Cardiac septum (tissue), 1 donor: ENCODE measurements around the gene CBR1. TPM values are rescaled to one million over a fixed set of nuclear protein-coding genes. Genes with fewer than 3 reads are reported as not detected.

Experiments used
- DNase-seq: peaks from one replicate; pipeline ENCODE4 v3.0.0-alpha.2; 2020; ENCODE audit warnings: low spot score
- intact Hi-C: fragments of 100-400 bp; cut with DNase I; formaldehyde crosslinking; loops from one replicate; pipeline ENCODE4 v1.14.0; 2022
- long read RNA-seq: library from polyadenylated mRNA; unstranded; transcript quantifications from one replicate; pipeline ENCODE4 v2.0.0, GENCODE V29; 2021
- total RNA-seq: library from RNA; stranded (reverse); fragmentation: NEBNext Ultra II Directional; extraction: Animal tissue kit (Norgen Biotek cat#: 25700); gene quantifications from one replicate; pipeline ENCODE4 v1.2.1, GENCODE V29; 2021
- donor health status: DM: no; HTN: no; CAD: no.

CBR1 gene
- 24.1 TPM for total RNA-seq
- long read RNA-seq, transcript CBR1-201 (3 exons, 1,293 nt) = major isoform, 69 of 79 reads
- long read RNA-seq, partial matches to known transcripts = 0 of 79 reads
- long read RNA-seq, other reads (novel, unspliced or antisense) = 5 of 79 reads

DNA sequence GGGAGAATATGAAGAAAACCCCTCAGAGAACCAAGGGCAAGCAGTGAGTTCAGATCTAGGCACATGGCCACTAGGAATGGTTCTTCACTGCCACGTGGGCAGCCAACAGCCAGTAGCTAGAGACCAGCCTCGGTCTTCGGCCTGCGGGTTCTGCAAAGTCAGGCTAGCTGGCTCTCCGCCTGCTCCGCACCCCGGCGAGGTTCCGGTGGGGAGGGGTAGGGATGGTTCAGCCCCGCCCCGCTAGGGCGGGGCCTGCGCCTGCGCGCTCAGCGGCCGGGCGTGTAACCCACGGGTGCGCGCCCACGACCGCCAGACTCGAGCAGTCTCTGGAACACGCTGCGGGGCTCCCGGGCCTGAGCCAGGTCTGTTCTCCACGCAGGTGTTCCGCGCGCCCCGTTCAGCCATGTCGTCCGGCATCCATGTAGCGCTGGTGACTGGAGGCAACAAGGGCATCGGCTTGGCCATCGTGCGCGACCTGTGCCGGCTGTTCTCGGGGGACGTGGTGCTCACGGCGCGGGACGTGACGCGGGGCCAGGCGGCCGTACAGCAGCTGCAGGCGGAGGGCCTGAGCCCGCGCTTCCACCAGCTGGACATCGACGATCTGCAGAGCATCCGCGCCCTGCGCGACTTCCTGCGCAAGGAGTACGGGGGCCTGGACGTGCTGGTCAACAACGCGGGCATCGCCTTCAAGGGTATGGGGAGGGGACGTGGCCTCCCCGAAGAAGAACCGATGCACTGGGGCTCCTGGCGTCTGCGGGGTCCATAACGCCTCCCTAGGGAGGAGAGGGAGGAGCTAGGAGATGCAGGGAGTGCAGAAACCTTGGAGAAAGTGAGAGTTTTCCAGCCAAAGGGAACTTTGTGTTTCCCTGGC is at the start of gene CBR1:
Gene CBR1 (plus strand): TSS at position 312 of the 871 bp plus-strand sequence. CDS start 92 bp downstream, at position 404.
- intact Hi-C loops = loop anchor here (5.0 kb wide), 1 partner anchor 252 kb away; the partner anchor contains the start of gene MORC3
- peak; percentile 99 for DNase-seq

DNA sequence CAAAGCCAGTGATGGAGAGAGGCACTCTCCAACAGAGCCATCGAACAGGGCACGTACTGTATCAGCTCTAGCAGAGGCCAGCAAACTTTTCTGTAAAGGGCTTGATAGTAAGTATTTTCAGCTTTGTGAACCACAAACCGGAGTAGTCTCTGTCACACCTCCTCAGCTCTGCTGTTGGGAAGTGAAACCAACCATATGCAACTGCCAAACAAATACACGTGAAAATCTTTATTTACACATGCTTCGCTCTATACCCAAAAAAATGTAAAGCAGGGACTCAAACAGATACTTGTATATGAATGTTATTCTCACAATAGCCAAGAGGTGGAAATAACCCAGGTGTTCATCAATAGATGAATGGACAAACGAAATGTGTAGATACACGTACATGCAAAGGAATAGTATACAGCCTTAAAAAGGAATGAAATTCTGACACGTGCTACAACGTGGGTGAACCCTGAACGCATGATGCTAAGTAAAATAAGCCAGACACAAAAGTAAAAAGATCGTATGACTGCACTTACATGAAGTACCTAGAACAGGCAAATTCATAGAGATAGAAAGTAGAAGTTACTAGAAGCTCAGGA is 48.5 kb upstream of the CBR1 start:
- DNase-seq = no peak
- intact Hi-C loops = no loop called here

DNA sequence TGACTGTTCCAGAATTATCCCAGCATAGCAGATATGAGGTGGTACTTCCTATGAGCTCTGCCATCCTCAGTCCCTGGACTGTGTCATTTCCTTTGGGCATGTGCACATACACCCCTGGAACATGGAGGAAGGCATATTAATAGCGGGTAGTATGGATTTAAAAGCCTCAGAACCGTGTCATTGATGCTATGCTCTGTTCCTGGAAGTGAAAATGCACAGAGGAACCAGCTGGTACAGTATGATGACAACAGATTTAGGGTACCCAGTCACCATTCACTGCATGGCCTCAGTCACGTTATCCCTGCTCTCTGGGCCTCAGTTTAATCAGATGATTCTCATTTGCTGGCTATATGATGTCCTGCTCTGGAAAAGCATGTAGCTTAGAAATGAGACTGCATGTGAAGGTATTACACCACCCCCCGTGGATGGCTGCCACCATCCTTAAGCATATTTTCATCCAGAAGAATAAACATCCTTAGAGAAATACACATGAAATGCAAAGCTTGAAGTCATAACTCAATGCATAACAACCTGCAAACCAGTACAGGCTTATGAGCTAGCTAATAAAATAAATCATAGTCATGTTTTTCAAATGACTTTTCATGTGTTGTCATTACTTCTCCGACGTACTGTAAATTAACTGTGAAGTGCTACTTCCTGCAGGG is 47.3 kb upstream of the CBR1 start:
- no peak for DNase-seq
- intact Hi-C loops = no loop called here

DNA sequence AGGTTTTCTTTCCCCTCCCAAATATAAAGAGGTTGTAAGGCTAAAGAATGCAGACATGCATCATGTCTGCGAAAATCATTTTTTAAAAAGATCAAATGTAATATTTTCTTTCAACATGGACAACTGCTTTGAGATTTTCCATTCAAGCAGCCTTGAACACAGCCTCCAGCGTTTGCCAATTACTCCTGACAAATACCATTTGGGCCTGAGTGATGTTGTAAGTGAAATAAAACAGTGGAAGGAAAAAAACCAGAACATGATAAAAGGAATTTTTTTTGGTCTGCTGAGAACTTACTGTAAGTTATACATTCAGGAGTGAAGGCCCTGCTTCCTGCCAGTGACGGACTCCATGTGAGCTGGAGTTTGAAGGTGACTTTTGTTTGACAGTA is 46.7 kb upstream of the CBR1 start:
- DNase-seq = no peak
- intact Hi-C loops = no loop called here

DNA sequence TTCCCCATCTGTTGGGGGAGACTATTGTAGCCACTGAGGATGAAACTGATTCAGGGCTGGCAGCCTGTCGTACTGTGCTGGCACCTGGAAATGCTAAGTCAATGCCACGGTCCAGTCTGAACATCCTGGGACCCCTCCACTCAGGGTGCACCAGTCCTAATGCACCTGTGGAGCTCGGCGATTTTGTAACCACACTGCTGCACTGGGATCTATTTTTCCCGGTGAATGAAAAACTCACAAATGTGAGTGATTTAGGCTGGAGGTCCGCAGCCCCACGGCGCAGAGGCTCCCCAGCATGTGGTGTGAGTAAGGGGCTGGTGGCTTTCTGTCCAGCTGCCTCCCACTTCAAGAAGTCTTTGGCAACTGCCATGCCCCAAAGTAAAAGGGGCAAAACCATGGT is 45.0 kb upstream of the CBR1 start:
- intact Hi-C loops = no loop called here
- DNase-seq = no peak

DNA sequence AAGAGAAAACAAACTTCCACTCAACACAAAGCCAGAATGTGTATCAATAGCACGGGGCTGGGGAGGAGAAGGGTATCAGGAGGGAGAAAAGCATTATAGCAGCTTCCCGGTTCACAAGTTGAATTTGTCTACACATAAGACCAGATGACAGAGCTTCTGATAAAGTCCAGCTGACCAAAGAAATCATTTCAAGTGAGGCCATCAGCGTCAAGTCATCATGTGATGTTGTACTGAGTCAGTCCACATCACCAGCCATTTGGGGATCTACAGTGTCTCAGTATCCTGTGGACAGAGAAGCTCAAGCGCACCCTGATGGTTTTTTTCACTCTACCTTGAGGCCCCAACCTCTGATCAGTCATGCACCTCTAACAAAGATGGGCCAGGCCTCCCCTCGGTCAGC is 42.5 kb upstream of the CBR1 start:
- DNase-seq = no peak
- intact Hi-C loops = no loop called here

DNA sequence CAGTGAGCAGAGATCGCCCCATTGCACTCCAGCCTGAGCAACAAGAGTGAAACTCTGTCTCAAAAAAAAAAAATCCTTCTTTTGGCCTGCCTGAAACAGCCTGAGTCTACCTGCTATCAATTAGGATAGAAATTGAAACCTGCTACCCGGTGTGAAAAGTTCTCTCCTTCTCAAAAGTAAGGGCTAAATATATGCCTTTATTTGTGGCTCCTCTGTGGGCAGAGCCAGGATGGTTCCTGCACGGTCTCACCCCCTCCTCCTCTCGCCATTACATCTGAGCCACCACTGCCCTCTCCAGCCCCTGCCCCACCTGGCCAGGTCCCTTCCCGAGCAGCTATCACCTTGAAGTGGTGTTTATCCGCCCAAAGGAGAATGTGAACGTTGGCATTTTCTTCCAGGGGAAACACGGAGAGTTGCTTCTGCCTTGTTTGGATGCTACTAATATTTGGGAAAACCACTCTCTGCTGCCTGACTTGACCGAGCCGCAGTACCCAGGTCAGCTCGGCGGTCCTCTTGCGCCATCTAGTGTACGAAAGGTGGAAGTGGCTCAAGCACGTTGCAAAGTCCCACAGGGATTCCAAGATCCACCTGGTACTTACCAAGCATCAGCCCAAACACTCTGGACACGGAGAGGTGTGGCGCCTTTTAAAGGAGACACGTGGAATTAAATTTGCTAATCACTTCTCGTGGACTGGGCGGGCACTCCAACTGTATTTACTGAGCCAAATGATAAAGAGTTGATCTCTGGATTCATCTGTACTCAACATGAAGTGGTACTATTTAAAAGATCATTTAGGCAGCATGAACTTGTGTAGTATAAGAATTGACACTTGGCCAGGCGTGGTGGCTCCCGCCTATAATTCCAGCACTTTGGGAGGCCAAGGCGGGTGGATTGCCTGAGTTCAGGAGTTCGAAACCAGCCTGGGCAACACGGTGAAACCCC is 41.4 kb upstream of the CBR1 start:
- peak; percentile 89 for DNase-seq
- intact Hi-C loops = no loop called here

DNA sequence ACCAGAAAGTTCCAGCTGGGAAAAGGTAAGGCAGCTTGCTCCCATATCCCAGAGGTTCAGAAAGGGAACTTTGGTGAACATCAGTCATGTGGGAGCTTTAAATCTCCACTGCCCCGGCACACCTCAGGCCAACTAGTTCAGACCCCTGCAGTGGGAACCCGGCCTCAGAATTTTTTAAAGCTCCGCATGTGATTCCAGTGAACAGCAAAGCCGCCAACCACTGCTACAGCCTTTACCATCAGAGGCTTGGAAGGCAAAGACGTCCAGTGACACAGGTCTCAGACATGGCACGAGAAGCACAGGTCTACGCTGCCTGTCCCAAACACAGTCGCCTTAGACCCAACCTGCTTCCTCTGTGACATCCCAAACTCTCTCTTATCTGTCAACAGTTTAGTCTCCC is 40.5 kb upstream of the CBR1 start:
- intact Hi-C loops = no loop called here

DNA sequence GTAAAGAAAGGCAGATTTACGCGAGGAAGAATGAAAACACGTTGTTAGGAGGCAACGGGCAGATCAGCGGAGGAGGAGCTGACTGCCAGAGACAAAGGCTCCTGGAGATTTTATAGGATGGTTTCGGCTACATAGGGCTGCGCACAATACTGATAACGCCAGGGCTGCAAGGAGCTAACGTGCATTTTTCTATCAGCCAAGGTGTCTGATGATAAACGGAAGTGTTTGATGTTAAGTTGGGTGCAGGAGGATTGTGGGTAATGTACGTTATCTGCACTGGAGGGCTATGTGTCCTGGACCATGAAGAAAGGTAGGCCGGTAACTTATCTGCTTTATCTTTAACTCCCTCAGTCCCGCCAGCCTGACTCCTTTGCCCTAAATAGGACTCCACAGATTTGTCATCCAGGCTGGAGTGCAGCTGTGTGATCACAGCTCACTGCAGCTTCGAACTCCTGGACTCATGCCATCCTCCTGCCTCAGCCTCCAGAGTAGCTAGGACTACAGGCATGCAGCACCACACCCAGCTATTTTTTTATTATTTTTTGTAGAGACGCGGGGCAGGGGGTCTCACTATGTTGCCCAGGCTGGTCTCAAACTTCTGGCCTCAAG is 39.1 kb upstream of the CBR1 start:
- intact Hi-C loops = no loop called here
- DNase-seq = no peak

More for the DNA sequence above, 40.5 kb upstream of the CBR1 start:
- DNase-seq = no peak

DNA sequence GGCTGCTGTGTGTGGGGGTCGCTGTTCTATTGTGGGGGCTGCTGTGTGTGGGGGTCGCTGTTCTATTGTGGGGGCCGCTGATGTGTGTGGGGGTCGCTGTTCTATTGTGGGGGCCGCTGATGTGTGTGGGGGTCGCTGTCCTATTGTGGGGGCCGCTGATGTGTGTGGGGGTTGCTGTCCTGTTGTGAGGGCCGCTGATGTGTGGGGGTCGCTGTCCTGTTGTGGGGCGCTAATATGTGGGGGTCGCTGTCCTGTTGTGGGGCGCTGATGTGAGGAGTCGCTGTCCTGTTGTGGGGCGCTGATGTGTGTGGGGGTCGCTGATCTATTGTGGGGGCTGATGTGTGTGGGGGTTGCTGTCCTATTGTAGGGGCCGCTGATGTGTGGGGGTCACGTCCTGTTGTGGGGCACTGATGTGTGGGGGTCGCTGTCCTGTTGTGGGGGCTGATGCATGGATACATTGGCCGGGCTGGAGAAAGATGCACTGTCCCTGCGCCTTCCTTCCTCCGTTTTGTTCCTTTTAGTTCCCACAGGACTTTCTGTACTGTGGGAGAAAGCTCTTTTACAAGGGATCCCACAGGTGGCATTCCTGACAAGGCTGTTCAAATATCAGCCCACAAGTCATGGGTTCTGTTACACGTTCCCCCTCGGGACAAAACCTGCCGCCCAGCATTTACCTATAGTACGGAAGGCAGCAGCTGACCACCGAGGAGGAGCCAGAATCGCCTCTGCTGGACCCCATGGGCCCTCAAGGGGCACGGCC is 37.0 kb upstream of the CBR1 start:
- no peak for DNase-seq
- intact Hi-C loops = no loop called here

DNA sequence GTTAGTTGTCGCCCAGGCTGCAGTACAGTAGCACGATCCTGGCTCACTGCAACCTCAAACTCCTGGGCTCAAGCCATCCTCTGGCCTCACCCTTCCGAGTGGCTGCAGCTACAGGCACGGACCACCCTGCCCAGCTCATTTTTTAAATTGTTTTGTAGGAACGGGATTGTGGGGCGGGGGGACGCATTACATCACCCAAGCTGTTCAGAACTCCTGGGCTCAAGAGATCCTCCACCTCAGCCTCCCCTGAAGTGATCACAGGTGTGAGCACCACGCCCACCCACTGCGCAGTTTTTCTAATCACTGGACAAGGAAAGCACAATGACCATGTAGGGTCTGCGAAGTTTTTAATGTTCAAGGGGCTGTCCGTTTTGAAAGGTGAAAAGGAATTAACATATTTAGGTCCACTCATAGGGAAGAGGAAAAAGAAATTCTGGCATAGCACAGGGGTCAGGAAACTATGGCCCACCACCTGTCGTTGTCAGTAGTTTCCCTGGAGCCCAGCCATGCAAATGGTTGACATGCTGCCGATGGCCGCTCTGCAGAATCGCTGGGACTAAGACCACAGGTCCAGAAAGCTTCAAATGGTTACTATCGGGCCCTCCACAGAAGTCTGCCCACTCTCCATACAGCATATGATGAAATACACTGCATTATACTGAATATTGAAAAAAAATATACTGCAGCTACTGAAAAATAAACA is 35.5 kb upstream of the CBR1 start:
- no peak for DNase-seq
- intact Hi-C loops = no loop called here

DNA sequence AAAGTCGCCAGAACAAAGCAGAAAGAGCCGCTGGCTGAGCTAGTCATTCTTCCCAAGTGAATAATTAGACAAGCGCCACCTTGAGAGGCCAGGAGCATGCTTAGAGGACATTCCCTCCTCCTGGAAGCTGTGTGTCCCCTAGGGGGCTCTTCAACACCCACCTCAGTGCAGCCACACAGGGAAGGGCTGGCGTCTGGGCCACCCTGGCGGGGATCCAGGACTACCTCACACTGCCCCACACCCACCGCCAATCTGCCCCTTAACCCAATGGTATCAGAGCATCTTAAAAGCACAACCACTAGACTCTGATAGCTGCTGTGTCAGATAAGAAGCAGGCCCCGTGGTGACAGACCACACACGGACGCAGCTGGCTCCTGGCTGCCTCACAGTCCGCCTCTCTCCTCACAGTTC is 34.4 kb upstream of the CBR1 start:
- intact Hi-C loops = no loop called here
- no peak for DNase-seq

DNA sequence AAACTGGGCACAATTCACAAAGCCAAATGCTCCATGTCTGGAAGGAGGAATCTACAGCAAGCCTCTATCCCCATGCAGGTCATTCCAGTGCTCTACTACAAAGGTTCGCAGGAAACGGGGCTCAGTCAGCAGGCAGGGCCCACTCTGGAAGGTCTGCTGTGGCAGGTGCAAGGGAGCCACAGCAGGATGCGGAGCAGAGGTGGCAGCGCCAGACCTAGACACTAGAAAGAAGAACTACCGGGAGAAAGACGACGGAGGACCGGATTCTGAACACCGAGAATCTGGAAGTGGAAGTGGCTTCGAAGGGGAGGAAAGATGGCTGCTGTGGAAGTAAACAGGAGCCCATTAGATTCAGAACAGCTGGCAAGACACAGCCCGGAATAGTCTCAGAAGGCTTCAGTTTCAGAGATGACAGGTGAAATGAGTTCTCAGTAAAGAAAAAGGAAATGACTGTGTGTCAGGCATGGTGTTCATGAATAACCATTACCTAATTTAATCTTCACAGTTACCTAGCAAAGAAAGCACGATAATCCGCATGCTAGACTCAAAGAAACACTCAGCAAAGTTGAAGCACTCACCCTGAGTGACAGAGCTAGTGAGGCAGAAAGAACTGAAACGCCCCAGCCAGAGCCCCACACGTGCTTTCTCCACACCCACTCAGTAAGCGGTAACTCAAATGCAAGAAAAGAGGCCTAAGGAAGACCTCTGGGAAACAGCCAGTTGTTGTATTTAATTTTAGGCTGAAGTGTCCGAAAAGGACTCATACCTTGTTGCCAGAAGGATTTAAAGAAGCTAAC is 30.9 kb upstream of the CBR1 start:
- intact Hi-C loops = no loop called here

DNA sequence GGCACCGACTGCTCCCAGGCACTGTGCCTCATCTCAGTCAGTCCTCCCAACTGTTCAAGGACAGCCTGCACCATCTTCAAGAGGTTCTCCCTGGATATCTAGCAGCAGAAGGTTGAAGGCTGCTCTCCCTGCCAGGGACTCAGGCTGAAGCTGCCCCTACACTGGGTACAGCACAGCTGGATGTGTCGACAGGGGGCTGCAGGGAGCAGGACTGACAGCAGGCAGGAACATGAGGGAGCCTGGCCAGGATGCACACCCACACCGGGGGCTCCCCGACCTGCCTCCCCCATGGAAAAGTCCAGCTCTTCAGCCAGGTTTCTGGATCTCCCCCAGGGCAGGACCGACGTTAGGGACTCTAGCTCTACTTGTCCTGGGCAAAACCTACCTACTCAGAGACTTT is 30.0 kb upstream of the CBR1 start:
- peak; percentile 36 for DNase-seq
- intact Hi-C loops = no loop called here

More for the DNA sequence above, 30.9 kb upstream of the CBR1 start:
- DNase-seq = no peak

DNA sequence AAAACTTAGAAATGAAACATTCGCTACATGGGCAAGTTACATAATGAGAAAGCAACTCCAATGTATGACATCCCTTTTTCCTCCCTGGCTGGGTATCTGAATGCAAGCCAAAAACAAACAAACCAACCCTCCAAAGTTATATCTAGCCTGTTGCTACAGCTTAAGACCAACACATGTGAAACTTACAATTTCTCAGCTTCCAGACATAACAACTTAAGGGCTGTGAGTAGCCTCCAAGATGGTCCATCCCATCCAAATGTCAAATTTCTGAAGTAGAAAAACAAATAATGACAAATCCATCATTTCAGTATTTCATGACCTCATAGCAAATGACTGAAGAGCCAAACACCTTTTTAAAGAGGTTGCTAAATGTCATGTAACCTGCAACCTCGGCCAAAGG is 29.4 kb upstream of the CBR1 start:
- DNase-seq = no peak
- intact Hi-C loops = no loop called here

DNA sequence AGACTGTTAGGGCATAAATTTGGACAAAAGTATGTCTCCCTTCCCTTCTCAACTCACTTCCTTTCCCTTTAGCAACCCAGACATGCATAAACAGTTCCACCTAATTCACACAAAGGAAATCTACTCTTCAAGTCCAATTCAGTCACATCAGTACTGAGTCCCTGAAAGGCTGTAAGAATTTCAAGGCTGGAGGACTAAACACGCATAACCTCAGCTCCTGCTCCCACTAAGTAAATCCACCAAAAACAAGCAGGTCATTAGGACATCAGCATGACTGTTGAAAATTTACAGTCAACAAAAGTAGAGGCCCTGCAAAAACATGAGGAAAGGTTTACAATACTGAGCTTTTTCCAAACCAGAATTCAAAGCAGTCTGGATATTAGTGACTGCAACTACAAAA is 27.9 kb upstream of the CBR1 start:
- intact Hi-C loops = no loop called here
- DNase-seq = no peak

DNA sequence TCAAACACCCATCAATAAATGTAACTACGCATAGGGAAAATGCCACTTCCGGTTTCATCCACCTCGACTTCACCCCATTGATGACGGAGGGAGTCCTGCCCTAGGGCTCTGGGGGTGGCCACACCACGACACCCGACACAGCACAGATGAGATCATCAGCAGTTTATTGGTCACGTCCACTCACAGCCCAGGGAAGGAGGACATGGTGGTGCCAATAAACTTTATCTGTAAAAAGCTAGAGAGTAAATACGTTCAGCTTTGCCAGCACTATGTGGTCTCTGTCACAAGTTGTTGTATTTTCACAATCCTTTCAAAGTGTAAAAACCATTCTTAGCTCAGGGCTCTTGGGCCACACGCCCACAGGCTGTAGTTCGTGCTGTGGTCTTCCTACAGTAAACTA is 25.8 kb upstream of the CBR1 start:
- intact Hi-C loops = no loop called here
- no peak for DNase-seq
